Amniotic epithelial cell (primary cell): ENCODE measurements around the gene VPS35L.

ENCODE experiments used
- DNase-seq: peaks from one replicate; pipeline ENCODE4 v3.0.0-alpha.2; 2010; ENCODE audit warnings: low read depth

VPS35L gene

GRCh38 chr16:19555186-19555937, at the start of gene VPS35L:
TSS of gene VPS35L (plus strand) at chr16:19555703. CDS start at chr16:19555730, 27 bp downstream.
- DNase-seq: peak; percentile 98

GRCh38 chr16:19506965-19507364, 48.5 kb upstream of the VPS35L start:
- DNase-seq: no peak

DNA sequence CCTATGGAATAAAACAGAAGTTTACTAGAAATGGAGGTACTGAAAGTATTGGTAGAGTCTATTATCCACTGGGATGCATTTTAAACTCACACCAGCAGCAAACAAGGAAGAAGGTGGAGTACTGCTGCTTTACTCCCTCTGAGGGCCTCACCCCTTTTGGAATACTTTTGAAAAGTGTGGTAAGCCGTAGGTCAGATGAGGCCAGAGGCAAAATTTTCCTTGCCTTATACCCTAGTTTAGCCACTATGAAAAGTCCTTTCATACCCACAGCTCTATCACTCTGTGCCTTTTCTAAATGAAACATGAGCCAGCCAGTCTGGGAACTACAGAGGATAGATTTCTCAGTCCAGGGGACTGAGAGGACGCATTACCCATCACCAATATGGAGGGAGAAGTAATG, 47.6 kb upstream of the VPS35L start:
- DNase-seq: no peak

DNA sequence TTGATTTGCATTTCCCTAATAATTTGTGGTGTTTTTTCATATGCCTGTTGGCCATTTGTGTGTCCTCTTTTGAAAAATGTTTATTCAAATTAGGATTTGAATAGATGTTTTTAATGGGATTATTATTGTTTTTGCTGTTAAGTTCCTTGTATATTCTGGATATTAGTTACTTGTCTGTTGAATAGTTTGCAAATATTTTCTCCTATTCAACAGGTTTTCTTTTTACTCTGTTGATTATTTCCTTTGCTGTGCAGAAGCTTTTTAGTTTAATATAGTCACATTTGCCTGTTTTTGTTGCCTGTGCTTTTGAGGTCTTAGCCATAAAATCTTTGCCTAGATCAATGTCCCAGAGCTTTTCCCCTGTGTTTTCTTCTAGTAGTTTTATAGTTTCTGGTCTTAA, 43.2 kb upstream of the VPS35L start:
- DNase-seq: no peak

DNA sequence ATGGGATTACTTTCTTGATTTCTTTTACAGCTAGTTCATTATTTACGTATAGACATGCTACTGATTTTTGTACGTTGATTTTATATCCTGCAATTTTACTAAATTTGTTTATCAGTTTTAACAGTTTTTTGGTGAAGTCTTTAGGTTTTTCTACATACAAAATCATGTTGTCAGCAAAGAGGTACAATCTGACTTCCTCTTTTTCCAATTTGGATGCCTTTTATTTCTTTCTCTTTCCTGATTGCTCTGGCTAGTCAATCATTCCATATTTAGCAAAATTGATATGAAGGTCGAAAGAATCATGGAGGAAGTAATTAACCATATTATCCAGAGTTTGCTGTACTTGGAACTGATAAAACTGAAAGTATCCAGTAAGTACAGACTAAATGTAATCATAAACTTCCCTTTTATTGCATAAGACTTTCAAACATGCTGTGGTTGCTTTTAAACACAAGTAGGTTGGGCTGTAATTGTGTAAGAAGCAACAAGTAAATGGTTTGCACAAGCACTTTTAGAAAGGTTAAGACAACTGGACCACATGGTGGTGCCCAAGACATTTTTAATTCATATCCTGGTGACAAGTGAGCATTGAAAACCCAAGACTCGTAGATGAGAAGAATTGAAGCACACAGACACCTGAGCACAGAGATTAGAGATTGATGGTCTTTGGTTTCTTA, 42.0 kb upstream of the VPS35L start:
- peak; percentile 69 for DNase-seq

- DNase-seq: peak; percentile 64
Observed at GRCh38 chr16:19515757-19516156, 39.7 kb upstream of the VPS35L start.

DNA sequence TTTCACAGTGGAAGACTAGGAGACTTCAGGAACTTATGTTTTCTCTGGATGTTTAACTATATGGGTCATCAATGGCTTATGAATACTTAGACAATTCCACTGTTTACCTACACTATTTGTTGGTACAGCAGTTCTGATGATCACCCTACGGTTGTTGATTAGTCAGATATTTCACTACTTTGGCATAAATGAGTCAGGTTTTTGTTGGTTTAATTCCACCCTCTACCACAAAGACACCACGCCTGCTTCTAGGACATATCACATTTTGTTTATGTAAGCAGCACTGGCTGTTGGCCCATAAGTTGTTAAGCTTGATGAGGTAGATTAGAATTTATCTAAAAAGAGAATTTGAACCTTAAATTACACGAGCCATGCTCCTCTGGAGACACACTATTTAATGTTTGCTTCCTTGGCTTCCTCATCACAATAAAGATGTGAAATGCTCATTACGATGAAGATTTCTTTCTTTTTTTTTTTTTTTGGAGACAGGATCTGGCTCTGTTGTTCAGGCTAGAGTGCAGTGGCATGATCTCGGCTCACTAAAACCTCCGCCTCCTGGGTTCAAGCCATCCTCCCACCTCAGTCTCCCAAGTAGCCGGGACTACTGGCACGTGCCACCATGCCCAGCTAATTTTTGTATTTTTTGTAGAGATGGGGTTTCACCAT, 37.9 kb upstream of the VPS35L start:
- peak; percentile 76 for DNase-seq

DNA sequence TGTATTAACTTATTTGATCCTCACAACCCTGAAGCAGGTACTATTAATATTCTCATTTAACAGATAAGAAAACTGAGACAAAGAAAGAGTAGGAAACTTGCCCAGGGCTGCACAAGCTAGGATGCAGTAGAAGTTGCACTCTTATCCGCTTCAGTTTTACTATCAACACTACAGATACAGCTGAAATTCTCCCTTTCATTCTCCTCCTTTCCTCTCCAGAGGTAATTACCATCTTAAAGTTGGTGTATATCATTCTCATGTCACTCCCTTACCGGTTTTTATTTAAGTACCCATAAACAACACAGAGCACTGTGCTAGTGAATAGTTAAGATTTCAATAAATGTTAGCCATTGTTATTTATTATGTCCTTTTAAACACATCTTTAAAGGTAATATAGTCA, 37.1 kb upstream of the VPS35L start:
- DNase-seq: no peak

DNA sequence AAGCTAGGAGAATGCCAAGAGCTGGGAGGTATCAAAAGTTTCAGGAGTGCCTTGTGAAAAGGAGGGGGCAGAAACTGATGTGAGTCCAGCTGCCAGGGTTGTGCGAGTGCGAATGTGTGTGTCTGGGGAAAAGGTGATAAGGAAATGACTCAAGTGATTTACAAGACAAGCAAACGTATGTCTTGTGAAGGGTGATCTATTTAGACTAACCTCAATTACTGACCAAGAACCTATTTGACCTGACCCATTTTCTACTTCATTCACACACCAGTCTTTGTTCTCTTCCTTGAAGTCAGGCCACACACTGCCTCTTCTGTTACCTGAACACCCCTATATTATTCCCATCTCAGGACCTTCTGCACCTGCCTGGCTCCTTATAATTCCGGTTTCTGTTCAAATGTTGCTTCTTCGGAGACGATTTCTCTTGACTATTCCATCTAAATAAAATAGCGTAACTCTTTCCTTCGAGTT, 34.6 kb upstream of the VPS35L start:
- peak; percentile 89 for DNase-seq

GRCh38 chr16:19521471-19522396, 33.8 kb upstream of the VPS35L start, which contains the start of gene GDE1:
TSS of gene GDE1 (minus strand) at chr16:19522098. CDS start at chr16:19521964, 134 bp downstream.
- DNase-seq: peak; percentile 77

DNA sequence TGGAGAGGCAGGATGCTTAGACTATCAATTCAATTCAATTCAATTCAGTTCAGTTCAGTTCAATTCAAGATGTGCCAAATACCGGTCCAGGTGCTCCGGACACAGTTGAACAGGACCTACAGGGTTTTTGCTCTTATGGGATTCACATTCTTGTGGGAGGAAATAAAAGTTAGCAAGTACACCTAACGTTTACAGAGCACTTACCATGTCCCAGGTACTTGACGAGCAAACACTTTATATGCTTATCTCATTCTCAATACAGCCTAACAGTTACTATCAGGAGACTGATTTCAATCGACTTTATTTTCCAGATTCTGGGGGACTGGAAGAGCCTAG, 33.1 kb upstream of the VPS35L start:
- DNase-seq: no peak

DNA sequence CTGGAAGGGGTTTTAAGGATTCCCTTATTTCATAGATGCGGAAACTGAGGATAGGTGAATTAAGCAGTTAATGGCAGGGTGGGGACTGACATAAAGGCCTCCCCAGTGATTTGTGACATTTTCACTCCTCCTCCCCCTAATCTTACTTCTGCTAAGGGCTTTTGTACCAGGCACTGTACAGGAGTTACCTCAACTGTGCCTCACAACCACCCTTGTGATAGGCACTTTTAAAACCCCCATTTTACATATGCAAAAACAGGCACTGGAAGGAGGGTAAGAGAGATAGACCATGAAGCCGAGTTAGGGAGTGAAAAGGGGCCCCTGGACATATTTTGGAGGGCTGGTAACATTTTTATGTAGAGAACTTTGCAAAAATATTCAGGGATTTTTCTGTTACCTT, 32.7 kb upstream of the VPS35L start:
- DNase-seq: no peak

- no peak for DNase-seq
Observed at GRCh38 chr16:19523184-19523558, 32.3 kb upstream of the VPS35L start.

DNA sequence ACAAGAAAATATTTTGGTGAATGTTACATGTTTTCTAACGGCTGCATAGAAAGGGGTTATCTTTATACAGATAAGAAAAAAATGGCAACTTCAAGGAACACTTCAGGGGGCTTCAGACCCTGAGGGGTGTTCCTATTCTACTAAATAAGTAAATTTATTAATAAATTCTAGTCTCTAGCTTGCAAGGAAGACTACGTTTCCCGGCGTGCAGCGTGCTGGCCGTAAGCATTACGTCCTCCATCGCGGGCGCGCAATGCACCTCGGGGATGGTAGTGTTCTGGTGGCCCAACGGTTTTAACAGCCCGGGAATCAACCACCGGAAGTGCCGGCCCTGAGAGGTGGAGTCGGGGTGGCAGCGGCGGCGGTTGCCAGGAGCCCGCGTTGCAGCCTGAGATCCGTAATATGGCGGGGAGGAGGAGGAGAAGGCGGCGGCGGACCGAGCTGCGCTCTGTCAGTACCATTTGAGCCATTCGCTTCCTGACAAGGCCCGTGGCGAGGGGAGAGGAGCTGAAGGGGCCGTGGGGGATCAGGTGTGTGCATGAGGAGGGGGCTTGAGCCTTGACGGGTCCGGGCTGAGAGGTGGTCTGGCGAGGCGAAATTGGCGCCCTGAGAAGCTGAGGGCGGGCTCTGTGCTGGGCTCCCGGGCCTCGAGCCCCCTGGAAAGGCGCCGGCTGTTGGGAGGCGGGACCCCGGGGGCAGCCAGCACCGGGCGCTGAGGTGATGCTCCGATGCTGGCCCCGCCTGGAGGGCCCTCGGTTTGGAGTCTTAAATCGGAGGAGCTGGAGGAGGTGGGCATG, 31.7 kb upstream of the VPS35L start, which contains the start of gene CCP110:
Gene CCP110, plus strand, starts transcription at position 384 of the 797 bp plus-strand sequence. CDS start 3,940 bp downstream, outside the sequence.
- DNase-seq: peak; percentile 96

DNA sequence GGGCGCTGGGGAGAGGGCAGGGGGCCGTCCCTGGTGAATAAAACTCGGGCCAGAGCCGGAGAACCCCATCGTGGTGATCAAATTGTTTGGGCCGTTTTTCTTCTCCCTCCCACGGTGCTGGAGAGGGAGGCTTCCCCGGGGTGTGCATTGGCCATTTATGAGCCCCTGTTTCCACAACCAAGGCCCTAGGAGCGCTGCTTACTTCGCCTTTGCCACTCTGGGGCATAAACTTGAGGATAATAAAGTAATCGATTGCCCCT, 31.2 kb upstream of the VPS35L start:
- no peak for DNase-seq

- no peak for DNase-seq
Observed at GRCh38 chr16:19524616-19525384, 30.7 kb upstream of the VPS35L start.

GRCh38 chr16:19525385-19525723, 30.1 kb upstream of the VPS35L start:
- no peak for DNase-seq

- no peak for DNase-seq
Observed at GRCh38 chr16:19527161-19527560, 28.3 kb upstream of the VPS35L start.

- no peak for DNase-seq
Observed at GRCh38 chr16:19528666-19529065, 26.8 kb upstream of the VPS35L start.

DNA sequence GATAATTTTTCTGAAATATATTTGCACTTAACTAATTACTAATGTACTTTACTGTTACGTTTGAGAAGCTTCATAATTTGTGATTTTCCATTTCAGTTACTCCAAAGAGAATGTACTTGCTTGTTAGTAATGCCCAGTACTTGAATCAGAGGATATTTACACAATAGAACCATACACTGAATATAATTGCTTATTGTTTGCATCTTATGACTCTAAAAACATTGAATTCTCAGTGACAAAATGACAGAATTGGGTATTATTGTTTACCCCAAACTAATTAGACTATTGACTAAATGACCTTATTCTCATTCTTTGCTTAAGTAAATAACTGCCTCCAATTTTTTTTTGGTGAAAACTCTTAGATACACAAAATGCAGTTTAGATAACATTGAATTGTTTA, 22.9 kb upstream of the VPS35L start:
- DNase-seq: no peak
